DND-41 (cell line): Measurements from ENCODE around the gene SLC39A11.
"Not testable (repeated sequence)": the region's sequence is repeated elsewhere in the genome, so short reads cannot be mapped to it uniquely, and the experiment has no call there.

ENCODE experiments used
- ATAC-seq: fragments of 200-7000 bp; cut with Tn5 transposase; 3 replicates; pipeline ENCODE4 v1.9.1; 2021; ENCODE audit warnings: low read depth; ENCODE audit not compliant: insufficient read depth
- DNase-seq: peaks from one replicate; pipeline ENCODE4 v3.0.0-alpha.2; 2020
- H2AFZ ChIP-seq: 2 replicates; pipeline ENCODE4 v1.6.0; 2012; ENCODE audit warnings: low read depth, low read length
- H3K27ac ChIP-seq: 2 replicates; pipeline ENCODE4 v1.5.1; 2012; ENCODE audit warnings: low read length, inconsistent platforms
- H3K27me3 ChIP-seq: fragments of 200-600 bp; sonication (generic); 2 replicates; pipeline ENCODE4 v1.6.0; 2012; ENCODE audit warnings: low read length, mild to moderate bottlenecking, inconsistent platforms; ENCODE audit not compliant: insufficient read depth, poor library complexity
- H3K36me3 ChIP-seq: 2 replicates; pipeline ENCODE4 v1.5.1; 2012; ENCODE audit warnings: low read length, inconsistent platforms; ENCODE audit not compliant: insufficient read depth
- H3K4me1 ChIP-seq: 2 replicates; pipeline ENCODE4 v1.5.1; 2012; ENCODE audit warnings: mild to moderate bottlenecking, low read length; ENCODE audit not compliant: insufficient read depth
- H3K4me2 ChIP-seq: 2 replicates; pipeline ENCODE4 v1.6.0; 2012; ENCODE audit warnings: mild to moderate bottlenecking, moderate library complexity, low read length, inconsistent platforms; ENCODE audit not compliant: insufficient read depth
- H3K4me3 ChIP-seq, 2 experiments: fragments of 200-600 bp in 1 of 2; shearing (Covaris generic) in 1 of 2; 2 replicates each; pipeline ENCODE4 v1.5.1; 2012 to 2016; ENCODE audit warnings: inconsistent platforms in 2 of 2, low read length in 2 of 2, mild to moderate bottlenecking in 2 of 2, low read depth in 1 of 2, moderate library complexity in 1 of 2
- H3K79me2 ChIP-seq: 2 replicates; pipeline ENCODE4 v1.6.0; 2012; ENCODE audit warnings: low read length, inconsistent platforms; ENCODE audit not compliant: insufficient read depth
- H3K9ac ChIP-seq: 2 replicates; pipeline ENCODE4 v1.6.0; 2012; ENCODE audit warnings: low read depth, mild to moderate bottlenecking, inconsistent platforms, low read length, moderate library complexity
- H3K9me3 ChIP-seq: 2 replicates; pipeline ENCODE4 v1.5.1; 2012; ENCODE audit warnings: low read length, moderate library complexity, mild to moderate bottlenecking, inconsistent platforms; ENCODE audit not compliant: insufficient read depth, severe bottlenecking
- H4K20me1 ChIP-seq: 2 replicates; pipeline ENCODE4 v1.6.0; 2012; ENCODE audit warnings: low read length; ENCODE audit not compliant: insufficient read depth
- EZH2 ChIP-seq: IDR thresholded peaks from 3 replicates; pipeline ENCODE4 v1.6.1; 2012; ENCODE audit warnings: borderline replicate concordance, low read depth, mild to moderate bottlenecking, moderate library complexity, low read length, inconsistent platforms; ENCODE audit not compliant: severe bottlenecking
- TF ChIP-seq, protein P1 (sequence below): IDR thresholded peaks from 2 replicates; pipeline ENCODE4 v1.5.1; 2012; ENCODE audit warnings: borderline replicate concordance, low read length, moderate library complexity, mild to moderate bottlenecking; ENCODE audit not compliant: poor library complexity, severe bottlenecking; ENCODE audit errors: extremely low read depth

SLC39A11 gene

GRCh38 chr17:72710834-72711233 is 381.7 kb downstream of the SLC39A11 start:
- Histone ChIP-seq H3K4me1 (no peaks in the 10 kb centered on the region), H3K9ac (no peak overlapping the region), H3K27ac (no peak overlapping the region), H3K27me3 (no peaks in the 10 kb centered on the region), H2AFZ (no peak overlapping the region), H3K79me2 (no peaks in the 10 kb centered on the region), H4K20me1 (no peaks in the 10 kb centered on the region), H3K9me3 (peaks cover 4% of the 10 kb centered on the region), H3K36me3 (no peaks in the 10 kb centered on the region), H3K4me3 (no peak overlapping the region), H3K4me2 (no peak overlapping the region)
- TF ChIP-seq, protein P1, sequence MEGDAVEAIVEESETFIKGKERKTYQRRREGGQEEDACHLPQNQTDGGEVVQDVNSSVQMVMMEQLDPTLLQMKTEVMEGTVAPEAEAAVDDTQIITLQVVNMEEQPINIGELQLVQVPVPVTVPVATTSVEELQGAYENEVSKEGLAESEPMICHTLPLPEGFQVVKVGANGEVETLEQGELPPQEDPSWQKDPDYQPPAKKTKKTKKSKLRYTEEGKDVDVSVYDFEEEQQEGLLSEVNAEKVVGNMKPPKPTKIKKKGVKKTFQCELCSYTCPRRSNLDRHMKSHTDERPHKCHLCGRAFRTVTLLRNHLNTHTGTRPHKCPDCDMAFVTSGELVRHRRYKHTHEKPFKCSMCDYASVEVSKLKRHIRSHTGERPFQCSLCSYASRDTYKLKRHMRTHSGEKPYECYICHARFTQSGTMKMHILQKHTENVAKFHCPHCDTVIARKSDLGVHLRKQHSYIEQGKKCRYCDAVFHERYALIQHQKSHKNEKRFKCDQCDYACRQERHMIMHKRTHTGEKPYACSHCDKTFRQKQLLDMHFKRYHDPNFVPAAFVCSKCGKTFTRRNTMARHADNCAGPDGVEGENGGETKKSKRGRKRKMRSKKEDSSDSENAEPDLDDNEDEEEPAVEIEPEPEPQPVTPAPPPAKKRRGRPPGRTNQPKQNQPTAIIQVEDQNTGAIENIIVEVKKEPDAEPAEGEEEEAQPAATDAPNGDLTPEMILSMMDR, result no peak
- TF ChIP-seq EZH2, result no peak
- DNase-seq, result no peak
- no peak for ATAC-seq

- Histone ChIP-seq H3K4me1 (no peaks in the 10 kb centered on the region), H3K9ac (no peak overlapping the region), H4K20me1 (no peaks in the 10 kb centered on the region), H3K27me3 (no peaks in the 10 kb centered on the region), H3K27ac (no peak overlapping the region), H3K36me3 (no peaks in the 10 kb centered on the region), H3K4me3 (no peak overlapping the region), H3K79me2 (no peaks in the 10 kb centered on the region), H3K4me2 (no peak overlapping the region), H3K9me3 (peaks cover 4% of the 10 kb centered on the region), H2AFZ (no peak overlapping the region)
- TF ChIP-seq, protein P1, result no peak
- no peak for TF ChIP-seq EZH2
- DNase-seq (no peak), ATAC-seq (no peak)
These were observed 382.3 kb downstream of the SLC39A11 start for GRCh38 chr17:72710202-72710601.

DNA sequence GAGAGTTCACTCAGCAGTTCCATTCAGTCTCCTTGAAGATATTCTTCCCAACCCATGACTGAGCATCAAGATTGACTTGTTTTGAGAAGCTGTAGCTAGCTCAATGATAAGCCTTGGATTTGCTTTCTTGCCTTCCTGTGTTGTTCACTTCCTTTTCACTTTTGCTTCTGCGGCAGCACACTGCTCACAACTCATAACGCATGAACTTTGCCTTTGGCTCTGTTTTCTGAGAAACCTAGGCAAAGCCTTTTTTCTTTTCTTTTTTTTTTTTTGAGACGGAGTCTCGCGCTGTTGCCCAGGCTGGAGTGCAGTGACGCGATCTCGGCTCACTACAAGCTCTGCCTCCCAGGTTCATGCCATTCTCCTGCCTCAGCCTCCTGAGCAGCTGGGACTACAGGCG is 383.8 kb downstream of the SLC39A11 start:
- not testable (repeated sequence) for H3K4me1 ChIP-seq, H3K9me3 ChIP-seq, H3K79me2 ChIP-seq, H3K4me3 ChIP-seq, H2AFZ ChIP-seq, H3K36me3 ChIP-seq, DNase-seq, H3K27me3 ChIP-seq, H4K20me1 ChIP-seq, H3K4me2 ChIP-seq, H3K27ac ChIP-seq, H3K9ac ChIP-seq, ATAC-seq

DNA sequence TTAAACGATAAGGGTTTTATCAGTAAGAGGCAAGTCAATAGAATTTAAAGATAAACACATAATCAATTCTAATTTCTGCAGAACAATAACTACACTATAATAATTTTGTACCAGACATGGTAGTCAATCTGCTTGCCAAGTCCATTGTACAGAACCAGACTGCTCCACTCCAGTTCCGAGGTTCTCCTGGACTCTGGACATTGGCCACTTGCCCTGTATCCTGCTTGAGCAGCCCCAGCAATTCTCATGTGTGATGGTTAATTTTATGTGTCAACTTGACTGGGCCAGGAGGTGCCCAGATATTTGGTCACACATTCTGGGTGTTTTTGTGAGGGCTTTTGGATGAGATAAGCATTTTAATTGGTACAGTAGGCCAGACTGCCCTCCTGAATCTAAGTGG is 384.6 kb downstream of the SLC39A11 start:
- TF ChIP-seq EZH2, result no peak
- TF ChIP-seq, protein P1, result no peak
- Histone ChIP-seq H3K79me2 (no peaks in the 10 kb centered on the region), H3K9me3 (peaks cover 4% of the 10 kb centered on the region), H3K4me2 (no peak overlapping the region), H3K9ac (no peak overlapping the region), H3K4me1 (no peaks in the 10 kb centered on the region), H3K4me3 (no peak overlapping the region), H3K27ac (no peak overlapping the region), H2AFZ (no peak overlapping the region), H3K27me3 (no peaks in the 10 kb centered on the region), H4K20me1 (no peaks in the 10 kb centered on the region), H3K36me3 (no peaks in the 10 kb centered on the region)
- ATAC-seq, result no peak
- DNase-seq, result no peak
